GM12801 (cell line): ENCODE results near the gene CANX.
A peak's percentile ranks its signal among the peaks of the same experiment; 100 is the strongest.

Source experiments
- TF ChIP-seq, protein P1 (sequence below): IDR thresholded peaks from one replicate; pipeline ENCODE4 v1.5.1; 2011; ENCODE audit warnings: control low read depth; ENCODE audit not compliant: insufficient read length; ENCODE audit errors: extremely low read depth

CANX gene

DNA sequence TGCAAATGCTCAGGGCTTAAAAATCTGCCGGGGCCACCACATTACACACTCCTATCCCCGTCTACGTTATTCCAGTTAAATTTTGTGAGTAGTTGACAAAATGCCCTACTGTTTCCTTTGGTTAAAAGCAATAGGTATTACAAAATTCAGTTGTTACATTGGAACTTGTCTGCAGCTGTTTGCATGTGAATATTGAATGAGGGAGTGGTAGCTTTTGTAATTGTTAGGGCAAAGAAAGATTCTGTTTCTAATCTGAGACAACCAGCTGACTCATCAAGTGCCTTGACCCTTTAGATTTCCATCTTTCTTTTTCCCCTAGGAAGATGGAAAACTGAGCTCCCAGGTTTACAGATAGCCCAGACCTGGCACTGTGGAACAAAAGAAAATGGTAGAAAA is 64.0 kb downstream of the CANX start:
- TF ChIP-seq, protein P1, sequence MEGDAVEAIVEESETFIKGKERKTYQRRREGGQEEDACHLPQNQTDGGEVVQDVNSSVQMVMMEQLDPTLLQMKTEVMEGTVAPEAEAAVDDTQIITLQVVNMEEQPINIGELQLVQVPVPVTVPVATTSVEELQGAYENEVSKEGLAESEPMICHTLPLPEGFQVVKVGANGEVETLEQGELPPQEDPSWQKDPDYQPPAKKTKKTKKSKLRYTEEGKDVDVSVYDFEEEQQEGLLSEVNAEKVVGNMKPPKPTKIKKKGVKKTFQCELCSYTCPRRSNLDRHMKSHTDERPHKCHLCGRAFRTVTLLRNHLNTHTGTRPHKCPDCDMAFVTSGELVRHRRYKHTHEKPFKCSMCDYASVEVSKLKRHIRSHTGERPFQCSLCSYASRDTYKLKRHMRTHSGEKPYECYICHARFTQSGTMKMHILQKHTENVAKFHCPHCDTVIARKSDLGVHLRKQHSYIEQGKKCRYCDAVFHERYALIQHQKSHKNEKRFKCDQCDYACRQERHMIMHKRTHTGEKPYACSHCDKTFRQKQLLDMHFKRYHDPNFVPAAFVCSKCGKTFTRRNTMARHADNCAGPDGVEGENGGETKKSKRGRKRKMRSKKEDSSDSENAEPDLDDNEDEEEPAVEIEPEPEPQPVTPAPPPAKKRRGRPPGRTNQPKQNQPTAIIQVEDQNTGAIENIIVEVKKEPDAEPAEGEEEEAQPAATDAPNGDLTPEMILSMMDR = no peak

DNA sequence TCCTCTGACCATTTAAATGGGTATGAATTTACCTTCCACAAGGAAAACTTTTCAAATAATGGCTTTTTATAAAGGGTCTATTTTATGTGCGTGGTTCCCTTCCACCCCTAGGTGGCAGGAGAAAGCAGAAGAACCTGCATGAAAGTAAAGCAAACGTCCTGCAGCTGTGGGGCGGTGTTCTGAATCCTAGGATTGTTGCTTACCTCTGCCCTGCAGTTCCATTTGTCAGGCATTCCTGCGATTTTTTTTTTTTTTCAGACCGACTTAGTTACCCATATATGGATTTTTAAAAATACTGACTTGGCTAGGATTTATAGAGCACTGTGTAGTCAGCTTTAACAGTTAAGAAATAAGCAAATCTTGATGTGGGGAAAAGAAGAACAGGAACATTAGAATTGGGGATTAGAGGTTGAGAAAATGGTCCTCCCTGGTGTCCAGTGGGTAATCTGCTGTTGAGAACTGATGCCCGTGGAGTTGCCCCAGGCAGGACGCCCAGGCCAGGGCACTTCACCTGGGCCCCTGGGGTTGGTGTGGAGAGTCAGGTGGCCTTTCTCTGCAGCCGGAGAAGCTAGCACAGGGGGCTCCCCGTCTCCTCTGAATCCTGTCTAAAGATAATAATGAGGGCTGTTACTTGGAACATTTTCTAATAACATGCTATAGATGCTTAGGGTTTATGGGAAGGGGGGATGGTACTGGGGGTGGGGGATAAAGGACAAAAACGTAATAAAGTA is 64.6 kb downstream of the CANX start:
- TF ChIP-seq, protein P1 = peak; percentile 25

DNA sequence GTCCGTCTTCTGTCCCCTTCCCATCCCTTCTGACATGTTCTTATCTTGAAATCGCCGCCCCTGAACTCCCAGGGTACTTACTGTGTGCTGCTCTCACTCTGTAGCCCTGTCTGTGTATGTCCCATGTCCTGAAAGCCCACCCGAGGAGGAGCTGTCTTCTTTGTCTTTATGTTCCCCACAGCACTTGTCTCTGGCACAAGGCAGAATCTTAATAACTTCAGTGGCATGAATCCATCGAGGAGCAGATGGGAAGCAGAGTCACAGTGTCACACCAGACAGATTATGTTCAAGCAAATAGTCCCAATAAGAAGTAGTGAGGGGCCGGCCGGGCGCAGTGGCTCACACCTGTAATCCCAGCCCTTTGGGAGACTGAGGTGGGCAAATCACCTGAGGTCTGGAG is 65.3 kb downstream of the CANX start:
- TF ChIP-seq, protein P1 = no peak

DNA sequence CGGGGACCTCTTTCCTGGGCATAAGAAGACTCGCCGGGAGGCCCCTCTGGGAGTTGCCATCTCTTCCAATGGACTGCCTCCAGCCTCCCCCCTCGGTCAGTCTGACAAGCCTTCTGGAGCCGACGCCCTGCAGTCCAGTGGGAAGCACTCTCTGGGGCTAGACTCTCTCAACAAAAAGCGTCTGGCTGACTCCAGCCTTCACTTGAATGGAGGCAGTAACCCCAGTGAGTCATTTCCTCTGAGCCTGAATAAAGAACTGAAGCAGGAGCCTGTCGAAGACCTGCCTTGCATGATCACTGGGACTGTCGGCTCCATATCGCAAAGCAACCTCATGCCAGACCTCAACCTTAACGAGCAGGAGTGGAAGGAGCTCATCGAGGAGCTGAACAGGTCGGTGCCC is 66.6 kb downstream of the CANX start:
- TF ChIP-seq, protein P1 = no peak

DNA sequence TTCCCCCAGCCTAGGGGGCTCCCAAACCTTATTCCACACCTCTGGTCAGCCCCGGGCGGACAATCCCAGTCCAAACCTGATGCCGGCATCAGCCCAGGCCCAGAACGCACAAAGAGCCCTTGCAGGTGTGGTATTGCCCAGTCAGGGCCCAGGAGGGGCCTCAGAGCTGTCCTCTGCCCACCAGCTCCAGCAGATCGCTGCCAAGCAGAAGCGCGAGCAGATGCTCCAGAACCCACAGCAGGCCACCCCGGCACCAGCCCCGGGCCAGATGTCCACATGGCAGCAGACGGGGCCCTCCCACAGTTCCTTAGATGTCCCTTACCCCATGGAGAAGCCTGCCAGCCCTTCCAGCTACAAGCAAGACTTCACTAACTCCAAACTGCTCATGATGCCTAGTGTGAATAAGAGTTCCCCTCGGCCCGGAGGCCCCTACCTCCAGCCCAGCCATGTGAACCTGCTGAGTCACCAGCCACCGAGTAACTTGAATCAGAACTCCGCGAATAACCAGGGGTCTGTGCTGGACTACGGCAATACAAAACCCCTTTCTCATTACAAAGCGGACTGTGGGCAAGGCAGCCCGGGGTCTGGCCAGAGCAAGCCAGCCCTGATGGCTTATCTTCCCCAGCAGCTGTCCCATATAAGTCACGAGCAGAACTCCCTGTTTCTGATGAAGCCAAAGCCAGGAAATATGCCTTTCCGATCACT is 67.4 kb downstream of the CANX start:
- TF ChIP-seq, protein P1 = no peak

DNA sequence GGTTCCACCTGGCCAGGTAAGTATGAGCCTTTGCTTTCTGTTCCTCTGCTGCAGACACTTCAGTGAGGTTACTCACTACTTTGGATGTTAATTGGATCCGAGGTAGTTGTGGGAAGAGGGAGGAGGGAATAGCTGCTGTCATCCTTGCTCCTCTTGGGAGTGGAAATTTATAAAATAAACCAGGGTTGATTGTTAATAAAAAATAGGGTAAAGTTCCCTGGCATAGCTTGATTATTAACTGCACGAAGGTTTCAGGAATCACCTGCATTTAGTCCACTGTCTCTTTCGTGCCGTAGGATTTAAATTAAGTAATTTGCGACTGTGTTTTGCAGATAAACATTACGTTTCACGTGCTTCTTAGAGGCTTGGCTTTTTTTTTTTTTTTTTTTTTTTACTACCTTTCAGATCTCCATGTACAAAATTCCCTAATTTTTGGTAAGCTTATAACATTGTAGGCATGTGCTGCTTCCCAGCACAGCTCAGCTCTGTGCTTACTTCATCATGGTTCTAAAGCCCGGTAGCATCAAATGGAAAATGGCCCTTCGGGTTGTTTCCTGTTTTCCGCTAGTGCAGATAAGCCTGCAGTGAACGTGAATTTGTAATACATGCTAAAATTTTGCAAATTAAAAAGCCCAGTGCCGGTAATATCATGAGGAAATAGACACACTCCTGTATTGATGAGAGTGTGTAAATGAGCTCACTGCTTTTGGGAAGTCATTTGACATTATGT is 68.1 kb downstream of the CANX start:
- TF ChIP-seq, protein P1 = no peak

DNA sequence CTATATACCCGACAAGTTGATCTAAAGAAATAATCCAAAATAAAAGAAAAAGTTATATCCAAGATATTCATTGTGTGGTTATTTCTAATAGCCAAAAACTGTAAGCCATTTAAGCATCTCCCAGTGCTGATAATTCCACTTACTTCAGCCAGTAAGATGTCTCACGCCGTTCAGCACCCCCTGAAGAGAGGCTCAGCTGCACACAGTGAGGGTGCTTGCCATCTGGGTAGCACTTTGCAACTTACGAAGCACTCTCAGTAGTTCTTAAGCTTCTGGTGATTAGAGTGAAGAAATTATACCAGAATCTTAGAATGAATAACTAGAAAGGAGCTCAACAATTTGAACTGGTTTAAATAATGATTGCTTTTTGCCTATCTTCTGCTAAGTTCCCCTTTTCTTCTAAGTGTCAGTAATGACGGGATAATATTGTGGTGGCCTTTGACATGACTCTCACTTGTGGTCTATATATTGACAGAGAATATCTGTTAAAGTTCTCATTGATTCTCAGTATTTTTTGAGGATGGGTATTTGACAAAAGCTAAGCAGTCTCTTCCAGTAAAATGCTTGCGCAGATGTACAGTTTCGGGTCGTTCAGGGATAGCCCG is 68.8 kb downstream of the CANX start:
- TF ChIP-seq, protein P1 = no peak
